ENCODE data around the gene NKX1-2. TPM values are rescaled to one million over a fixed set of nuclear protein-coding genes. Genes with fewer than 3 reads are reported as not detected.

NKX1-2 gene
- polyA plus RNA-seq, 1 donor from 2014 or later = not detected

Other genes starting within 250 kb of the NKX1-2 start
- 46.4 TPM for gene OAT, start 31.1 kb downstream of the NKX1-2 start, polyA plus RNA-seq
- gene LHPP, start 11.8 kb upstream of the NKX1-2 start, polyA plus RNA-seq = 52.0 TPM